Brain pericyte (primary cell): ENCODE measurements around the gene FOXF1.

ENCODE experiments used
- DNase-seq: peaks from one replicate; pipeline ENCODE4 v3.0.0-alpha.2; 2012; ENCODE audit warnings: low read depth, low spot score

FOXF1 gene

GRCh38 chr16:86556576-86556975, 46.2 kb downstream of the FOXF1 start:
- no peak for DNase-seq

GRCh38 chr16:86557587-86557986, 47.3 kb downstream of the FOXF1 start:
- no peak for DNase-seq

- no peak for DNase-seq
Observed at GRCh38 chr16:86558355-86559193, 48.2 kb downstream of the FOXF1 start.

GRCh38 chr16:86559802-86560305, 49.5 kb downstream of the FOXF1 start:
- DNase-seq = no peak

GRCh38 chr16:86562356-86562755, 52.0 kb downstream of the FOXF1 start:
- no peak for DNase-seq

GRCh38 chr16:86563469-86564345, 53.4 kb downstream of the FOXF1 start:
- DNase-seq = no peak
